Activated CD4-positive, alpha-beta T cell treated with anti-CD3 and anti-CD28 coated beads, Interleukin-10, Interleukin-2, amounts not matched to agents 100 ng/mL and 50 ng/mL, durations not matched to agents 16 hours and 8 hours (primary cell): ENCODE results near the gene OGFR.
A peak's percentile ranks its signal among the peaks of the same experiment; 100 is the strongest.

Experiments used
- DNase-seq: peaks from one replicate; pipeline ENCODE4 v3.0.0-alpha.2; 2020

OGFR gene

DNA sequence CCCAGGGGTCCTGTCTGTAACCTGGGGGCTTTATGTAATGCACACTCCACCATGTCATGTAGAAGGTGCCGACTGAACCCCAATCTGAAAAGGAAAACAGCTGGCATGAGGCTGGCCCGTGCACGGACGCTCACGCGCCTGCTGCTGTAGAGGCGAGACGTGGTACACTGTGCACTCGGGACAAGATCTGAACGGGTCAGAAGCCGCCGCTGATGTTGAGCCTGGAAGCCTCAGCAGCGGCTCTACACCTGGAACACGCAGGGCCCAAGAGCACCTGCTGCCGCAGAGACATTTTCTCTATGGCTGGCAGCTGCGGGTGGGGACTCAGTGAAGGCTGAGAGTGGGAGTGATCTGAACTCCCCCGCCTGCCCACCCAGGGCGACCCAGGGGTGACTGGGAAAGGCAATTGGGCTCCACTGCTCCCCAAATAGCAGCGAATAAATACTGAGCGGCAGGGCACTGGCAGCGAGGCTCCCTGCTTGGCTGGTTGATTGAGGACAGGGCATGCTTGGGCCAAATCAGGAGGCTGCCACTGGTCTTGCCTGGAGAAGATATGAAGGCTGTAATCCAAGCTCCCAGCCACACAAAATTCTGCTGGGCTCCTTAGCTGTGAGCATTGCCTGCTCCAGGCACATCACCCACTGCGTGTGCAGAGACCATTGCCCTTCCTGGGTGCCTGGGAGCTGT, 2.5 kb upstream of the OGFR start:
- DNase-seq, result no peak

DNA sequence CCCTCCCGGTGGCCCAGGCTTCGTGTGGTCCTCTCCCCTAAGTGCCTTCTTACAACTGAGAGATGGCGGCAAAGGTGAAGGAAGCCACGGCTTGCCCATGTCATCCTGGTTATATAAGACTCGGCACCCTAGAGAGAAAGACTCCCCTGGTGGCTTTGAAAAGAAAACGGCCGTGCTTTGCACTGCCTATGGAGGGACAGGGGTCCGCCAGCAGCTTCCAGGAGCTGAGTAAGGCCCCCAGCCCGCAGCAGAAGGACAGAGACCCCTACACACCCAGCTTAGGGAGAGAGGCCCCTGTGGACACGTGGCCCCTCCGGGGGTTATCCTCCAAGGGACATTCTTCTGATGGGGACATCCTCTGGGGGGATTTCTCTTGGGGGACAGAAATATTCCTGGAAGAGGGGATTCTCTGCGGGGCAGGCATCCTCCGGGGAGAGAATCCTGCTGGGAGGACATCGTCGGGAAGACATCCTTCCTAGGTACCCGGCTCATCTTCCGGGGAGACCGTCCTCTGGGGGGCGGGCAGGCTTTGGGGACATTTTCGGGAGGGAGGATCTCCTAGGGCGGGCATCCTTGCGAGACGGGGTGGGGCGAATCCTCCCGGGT, 511 bp upstream of the OGFR start:
- no peak for DNase-seq

DNA sequence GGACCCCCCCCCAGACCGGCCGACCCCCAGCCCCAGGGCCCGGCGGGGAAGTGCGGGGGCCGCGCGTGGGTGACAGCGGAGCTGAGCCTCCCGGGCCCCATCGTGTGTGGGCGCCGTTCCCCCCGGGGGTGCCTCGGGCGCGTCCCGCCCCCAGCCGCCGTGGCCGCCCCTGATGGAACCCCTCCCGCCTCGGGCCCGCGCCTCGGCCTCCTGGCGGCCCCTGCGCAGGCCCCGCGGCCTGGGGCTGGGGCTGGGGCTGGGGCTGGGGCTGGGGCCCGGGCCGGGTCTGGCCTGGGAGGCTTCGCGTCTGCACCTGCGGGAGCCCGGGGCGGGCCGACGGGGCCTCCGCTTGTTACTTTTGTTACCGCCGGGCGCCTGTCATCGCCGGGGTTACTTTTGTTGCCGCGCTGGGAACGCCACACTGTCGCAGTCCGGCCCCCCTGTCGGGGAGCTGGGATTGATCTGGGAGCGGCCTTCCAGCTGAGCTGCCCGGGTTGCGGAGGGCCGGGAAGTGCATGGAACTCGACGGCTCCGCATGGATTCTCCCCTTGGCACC, 598 bp downstream of the OGFR start:
- DNase-seq, result peak; percentile 24

DNA sequence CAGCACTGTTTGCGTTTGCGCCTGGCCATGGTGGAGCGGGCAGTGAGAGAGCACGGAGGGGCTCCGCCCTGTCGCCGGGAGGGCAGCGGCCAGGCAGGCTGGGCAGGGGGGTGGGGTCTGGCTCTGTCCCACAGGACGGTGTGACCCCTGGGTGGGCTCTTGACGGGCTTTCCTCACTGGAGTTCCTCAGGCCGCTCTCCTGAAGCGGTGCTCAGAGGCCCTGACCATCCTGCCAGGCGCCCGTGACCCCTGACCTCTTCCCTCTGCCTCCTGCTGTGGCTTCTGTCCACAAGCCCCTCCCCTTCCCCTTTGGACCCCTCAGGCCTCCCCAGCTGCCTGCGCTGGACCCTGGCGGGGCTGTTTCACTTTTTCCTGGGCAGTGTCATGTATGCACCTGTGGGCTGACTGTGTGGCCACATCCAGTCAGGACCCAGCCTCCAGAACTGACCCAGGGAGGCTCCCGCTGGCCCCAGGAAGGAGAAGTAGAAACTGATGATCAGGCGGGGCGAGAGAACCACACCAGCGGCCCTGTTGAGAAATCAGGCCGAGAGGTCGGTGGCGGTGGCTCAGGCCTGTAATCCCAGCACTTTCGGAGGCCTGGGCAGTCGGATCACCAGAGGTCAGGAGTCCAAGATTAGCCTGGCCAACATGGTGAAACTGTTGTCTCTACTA, 1.2 kb downstream of the OGFR start:
- no peak for DNase-seq

DNA sequence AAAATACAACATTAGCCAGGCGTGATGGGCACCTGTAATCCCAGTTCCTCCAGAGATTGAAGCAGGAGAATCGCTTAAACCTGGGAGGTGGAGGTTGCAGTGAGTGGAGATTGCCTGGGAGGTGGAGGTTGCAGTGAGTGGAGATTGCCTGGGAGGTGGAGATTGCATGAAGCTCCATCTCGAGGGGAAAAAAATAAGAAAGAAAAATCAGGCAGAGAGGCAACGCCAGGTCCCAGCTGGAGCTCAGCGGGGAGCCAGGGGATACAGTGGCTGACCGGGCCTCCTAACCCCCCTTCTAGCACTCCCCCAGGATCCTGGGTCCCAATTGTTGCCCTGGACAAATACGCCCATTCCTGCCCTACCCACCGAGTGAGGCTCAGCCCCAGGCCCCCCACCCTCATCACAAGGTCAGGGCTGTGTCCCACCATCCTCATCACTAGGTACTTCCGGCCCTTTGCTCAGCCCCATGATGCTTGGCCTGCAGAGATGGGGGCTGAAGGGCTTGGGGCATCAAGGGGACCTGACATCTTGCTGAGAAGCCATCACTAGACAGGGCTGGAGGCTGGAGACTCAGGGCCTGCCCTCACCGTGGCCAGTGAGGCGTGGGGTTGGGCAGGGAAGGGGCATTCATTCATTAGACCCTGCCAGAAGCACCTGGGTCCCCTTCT, 1.9 kb downstream of the OGFR start:
- no peak for DNase-seq

DNA sequence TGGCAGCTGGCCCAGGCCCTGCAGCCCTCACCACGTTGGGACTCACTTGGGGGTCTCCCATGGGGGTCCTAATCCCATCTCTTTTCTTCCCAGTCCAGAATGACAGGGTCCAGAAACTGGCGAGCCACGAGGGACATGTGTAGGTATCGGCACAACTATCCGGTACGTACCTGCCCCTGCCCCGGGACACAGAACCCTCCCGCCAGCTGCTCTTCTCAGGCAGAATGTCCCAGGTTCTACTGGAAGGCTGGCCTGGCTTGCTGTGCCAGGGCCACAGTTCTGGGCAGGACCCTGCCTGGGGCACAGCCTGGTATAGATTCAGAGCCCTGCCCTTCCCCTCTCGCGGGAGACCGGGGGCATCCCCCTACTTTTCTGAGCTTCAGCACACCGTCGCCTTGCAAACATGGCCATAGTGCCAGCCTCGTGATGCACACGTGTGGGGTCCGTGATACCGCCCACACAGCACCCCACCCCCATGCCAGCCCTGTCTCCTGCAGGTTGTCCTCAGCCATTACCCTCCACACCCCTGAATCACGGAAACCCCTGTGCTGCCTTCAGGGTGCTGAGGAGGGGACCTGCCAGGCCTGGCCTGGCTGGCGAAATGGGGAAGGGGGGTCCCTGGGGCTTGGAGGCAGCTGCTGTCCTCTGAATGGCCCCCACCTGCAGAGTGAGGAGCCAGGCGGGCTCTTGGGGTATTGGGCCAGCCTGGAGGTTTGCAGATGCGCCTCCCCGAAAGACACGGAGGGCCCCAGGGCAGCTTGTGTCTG, 3.0 kb downstream of the OGFR start:
- DNase-seq, result no peak

DNA sequence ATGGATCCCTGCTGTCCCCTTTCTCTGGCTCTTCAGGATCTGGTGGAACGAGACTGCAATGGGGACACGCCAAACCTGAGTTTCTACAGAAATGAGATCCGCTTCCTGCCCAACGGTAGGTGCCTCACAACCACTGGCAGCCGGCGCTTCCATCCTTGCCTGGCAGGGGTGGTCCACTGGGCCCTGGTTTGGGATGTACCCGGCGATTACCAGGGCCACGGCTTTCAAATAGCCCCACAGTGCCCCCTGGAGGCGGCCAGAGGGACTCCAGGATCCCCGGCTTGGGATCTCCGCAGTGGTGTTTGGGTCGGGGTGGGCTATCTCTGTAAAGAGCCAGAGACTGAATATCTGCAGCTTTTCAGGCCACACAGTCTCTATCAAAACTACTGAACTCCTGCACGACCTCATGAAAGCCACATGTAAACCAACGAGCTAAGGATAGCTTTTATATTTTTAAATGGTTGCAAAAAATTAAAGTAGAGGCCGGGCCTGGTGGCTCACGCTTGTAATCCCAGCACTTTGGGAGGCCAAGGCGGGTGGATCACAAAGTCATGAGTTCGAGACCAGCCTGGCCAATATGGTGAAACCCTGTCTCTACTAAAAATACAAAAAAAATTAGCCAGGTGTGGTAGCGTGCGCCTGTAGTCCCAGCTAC, 3.7 kb downstream of the OGFR start:
- DNase-seq, result peak; percentile 77

DNA sequence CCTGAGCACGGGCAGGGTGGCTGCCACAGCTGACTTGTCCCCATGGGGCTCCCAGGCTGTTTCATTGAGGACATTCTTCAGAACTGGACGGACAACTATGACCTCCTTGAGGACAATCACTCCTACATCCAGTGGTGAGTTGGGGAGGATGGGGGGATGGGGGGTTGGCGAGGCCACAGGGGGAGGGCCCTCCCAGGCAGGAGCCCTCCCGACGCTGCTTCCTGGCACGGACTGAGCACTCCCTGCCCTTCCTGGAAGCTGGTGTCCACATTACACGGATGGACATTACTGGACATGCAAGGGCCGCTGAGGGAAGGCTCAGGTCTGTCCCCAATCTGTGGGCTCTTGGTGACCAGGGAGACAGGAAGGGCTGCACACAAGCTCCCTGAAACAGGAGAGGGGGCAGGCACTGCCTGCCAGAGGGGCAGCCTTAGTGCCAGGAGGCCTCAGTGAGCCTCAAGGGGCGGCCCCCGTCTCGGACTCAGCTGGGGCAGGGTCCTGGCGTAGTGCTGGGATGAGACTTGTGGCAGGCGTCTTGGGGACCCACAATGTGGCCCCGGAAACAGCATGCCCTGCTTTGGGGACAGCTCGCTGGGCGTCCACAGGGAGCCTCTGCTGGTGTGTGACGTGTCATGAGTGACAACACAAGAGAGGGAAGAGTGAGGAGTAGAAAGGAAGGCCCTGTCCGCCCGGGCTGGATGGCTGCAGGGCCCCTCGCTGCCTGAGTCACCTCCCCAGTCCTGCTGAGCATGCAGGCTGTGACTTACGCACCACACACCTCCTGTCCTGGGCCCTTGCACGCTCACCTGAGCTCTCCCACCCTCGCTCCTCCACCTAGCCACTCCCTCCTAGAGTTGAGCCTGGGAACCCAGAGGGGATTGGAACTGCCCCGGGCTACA, 5.1 kb downstream of the OGFR start:
- no peak for DNase-seq

DNA sequence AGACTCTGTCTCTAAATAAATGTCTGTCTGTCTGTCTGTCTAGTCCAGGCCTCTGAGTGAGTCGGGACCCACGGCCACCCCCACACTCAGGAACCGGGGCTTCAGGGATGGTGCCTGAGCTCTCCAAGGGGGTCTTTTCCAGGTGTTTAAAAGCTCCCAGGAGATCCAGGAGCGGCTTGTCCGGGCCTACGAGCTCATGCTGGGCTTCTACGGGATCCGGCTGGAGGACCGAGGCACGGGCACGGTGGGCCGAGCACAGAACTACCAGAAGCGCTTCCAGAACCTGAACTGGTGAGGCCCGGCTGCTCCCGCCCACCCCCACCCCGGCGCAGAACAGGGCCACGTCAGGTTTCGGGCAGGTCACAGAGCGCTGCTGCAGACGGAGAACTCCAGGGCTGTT, 6.7 kb downstream of the OGFR start:
- no peak for DNase-seq

DNA sequence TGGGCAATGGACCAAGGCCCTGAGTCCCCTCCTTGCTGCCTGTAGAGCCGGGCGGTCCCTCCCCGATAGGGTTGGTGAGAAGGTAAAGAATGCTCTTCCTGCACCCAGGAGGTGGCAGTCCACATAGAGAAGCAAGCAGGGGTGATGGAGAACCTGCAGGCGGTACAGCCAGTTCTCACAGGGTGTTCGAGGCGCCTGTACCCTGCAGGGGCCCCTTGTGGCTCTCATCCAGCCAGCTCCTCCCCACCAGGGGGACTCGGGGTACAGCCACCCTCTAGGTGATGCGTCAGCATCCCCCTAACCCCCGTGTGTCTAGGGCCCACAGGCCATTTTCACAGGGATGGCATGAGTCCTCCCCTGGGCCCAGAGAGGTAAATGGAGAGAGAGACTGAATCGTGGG, 7.1 kb downstream of the OGFR start:
- DNase-seq, result no peak

DNA sequence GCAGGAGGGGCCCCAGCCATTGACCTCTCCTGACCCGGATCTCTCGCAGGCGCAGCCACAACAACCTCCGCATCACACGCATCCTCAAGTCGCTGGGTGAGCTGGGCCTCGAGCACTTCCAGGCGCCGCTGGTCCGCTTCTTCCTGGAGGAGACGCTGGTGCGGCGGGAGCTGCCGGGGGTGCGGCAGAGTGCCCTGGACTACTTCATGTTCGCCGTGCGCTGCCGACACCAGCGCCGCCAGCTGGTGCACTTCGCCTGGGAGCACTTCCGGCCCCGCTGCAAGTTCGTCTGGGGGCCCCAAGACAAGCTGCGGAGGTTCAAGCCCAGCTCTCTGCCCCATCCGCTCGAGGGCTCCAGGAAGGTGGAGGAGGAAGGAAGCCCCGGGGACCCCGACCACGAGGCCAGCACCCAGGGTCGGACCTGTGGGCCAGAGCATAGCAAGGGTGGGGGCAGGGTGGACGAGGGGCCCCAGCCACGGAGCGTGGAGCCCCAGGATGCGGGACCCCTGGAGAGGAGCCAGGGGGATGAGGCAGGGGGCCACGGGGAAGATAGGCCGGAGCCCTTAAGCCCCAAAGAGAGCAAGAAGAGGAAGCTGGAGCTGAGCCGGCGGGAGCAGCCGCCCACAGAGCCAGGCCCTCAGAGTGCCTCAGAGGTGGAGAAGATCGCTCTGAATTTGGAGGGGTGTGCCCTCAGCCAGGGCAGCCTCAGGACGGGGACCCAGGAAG, 7.7 kb downstream of the OGFR start:
- DNase-seq, result no peak

DNA sequence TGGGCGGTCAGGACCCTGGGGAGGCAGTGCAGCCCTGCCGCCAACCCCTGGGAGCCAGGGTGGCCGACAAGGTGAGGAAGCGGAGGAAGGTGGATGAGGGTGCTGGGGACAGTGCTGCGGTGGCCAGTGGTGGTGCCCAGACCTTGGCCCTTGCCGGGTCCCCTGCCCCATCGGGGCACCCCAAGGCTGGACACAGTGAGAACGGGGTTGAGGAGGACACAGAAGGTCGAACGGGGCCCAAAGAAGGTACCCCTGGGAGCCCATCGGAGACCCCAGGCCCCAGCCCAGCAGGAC, 8.2 kb downstream of the OGFR start:
- no peak for DNase-seq

DNA sequence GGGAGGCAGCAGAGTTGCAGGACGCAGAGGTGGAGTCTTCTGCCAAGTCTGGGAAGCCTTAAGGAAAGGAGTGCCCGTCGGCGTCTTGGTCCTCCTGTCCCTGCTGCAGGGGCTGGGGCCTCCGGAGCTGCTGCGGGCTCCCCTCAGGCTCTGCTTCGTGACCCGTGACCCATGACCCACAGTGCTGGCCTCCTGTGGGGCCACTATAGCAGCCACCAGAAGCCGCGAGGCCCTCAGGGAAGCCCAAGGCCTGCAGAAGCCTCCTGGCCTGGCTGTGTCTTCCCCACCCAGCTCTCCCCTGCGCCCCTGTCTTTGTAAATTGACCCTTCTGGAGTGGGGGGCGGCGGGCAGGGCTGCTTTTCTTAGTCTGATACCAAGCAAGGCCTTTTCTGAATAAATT, 9.0 kb downstream of the OGFR start:
- no peak for DNase-seq

DNA sequence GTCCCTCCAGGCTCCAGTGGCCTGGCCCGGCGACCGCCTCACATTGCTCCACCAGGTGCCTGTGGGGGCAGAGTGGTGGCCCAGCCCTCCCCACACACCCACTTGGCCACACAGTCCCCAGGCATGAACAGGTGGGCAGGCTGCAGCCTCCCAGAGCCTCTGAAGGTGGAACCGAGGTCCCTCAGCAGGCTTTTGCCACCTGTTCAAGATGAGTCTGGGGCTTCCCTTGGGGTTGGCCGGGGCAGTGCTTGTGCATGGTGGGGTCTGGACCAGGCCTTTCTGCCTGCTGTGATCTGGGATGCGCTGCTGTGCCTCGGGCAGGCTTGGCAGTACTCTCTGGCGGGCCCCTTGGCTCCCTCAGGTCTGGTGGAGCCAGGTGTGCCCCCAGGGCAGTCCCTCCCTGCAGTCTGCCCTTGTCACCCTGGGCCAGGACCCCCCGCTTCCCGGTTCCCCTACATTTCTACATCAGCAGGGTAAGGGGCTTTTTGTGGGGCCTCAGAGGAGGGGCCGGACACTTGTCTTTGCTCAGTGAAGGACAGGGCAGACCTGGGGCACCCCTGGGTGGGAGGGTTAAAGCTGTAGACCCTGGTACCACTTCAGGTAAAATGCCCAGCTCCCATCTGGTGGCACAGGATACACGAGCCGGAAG, 9.5 kb downstream of the OGFR start:
- no peak for DNase-seq

DNA sequence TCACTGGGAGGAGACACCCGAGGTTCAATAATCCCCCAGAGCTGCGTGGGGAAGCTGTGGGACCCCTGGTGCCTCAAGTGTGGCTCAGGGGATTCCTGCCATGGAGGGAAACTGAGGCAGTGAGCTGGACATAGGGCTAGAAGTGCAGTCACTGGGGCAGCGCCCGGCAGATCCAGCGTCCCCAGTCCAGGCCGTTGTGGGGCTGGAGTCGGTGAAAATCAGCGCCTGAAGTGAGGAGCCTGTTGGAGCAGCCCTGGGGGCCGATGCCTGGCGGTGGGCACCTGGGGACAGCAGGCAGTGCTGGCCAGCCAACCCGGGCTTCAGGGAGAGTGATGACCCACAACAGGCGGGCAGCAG, 10.1 kb downstream of the OGFR start:
- no peak for DNase-seq

DNA sequence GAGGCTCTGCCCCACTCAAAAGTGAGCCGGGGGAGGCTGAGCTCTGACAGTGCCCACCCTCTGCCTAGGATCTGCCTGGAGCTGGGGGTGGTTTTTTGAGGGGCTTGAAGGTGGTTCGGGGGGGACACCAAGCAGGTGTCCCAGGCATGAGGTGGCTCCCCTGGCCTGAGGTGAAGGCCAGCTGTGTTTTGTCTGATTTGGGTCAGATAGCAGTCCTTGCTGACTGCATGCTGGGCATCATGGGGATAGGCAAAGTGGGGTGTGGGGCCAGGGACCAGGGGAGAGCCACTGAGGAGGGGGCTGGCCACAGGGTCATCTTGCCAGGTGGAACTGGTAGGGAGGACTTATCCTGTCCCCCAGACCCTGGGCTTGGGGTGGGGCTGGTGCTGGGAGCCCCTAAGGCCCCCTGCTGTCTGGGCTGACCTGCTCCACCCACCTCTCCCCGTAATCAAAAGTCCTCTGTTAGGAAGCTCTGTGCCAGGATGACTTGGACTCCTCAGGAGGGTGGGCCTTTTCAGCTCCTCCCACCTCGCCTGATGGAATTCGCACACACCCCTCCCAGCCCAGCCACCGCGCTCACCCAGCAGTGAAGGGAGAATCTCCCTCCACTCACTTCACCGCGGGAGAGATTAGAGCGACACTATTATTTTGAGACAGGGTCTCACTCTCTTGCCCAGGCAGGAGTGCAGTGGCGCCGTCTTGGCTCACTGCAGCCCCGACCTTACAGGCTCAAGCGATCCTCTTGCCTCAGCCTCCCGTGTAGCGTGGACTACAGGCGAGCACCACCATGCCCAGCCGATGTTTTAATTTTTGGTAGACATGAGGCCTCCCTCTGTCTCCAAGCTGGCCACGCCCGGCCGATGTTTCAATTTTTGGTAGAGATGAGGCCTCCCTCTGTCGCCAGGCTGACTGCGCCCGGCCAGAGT, 10.7 kb downstream of the OGFR start:
- no peak for DNase-seq

DNA sequence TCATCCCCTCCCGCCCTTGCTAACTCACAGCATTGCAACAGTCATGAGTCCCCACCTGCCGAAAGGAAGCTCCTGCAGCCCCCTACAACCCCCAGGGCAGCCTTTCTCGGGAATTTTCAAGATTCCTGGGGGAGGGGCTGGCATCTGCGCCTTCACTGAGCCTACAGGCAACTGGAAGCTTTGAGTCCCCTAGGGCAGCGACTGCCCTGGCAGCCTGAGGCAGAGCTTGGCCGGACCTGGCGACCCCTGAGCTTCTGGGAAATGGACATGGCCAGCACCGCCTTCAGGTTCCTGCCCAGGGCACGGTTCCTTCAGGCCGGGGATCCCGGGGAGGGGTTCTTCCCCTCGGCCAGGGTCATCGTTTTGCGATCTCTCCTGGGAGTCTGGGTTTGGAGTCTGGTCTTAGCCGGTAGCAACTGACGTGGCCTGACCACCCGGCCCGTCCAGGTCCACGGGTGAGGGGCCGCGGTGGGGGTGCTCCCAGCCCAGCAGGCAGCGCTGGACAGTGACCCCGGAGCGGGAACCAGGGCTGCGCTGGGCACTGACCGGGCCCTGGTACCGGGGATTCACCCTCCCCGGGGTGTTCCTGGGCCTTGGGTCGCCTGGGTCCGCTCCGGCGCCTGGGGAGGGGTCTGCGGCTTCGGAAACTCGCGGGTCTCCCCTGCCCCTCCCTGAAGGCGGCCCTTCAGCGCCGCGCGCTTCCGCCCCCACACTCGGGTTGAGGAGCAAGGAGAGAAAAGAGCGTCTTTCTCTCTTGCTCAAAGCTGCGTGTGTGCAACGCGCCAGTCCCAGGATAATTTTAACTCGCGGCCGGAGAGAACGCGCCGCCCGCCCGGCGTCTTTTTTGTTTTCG, 11.6 kb downstream of the OGFR start:
- DNase-seq, result no peak
